ENCODE results near the gene LRRC70.
"Not testable (repeated sequence)": the region's sequence is repeated elsewhere in the genome, so short reads cannot be mapped to it uniquely, and the experiment has no call there.

LRRC70 gene

GRCh38 chr5:62608529-62609511 lies 30.2 kb downstream of the LRRC70 start:
- DNase-seq = no peak

- no peak for DNase-seq
These were observed 35.7 kb downstream of the LRRC70 start for GRCh38 chr5:62614355-62614754.

GRCh38 chr5:62616615-62617277 lies 38.1 kb downstream of the LRRC70 start:
- DNase-seq = no peak

- no peak for DNase-seq
These were observed 39.3 kb downstream of the LRRC70 start for GRCh38 chr5:62617943-62618342.

GRCh38 chr5:62620761-62621160 lies 42.1 kb downstream of the LRRC70 start:
- DNase-seq = no peak

- no peak for DNase-seq
These were observed 42.7 kb downstream of the LRRC70 start for GRCh38 chr5:62621280-62621679.

GRCh38 chr5:62623271-62623670 lies 44.7 kb downstream of the LRRC70 start:
- no peak for DNase-seq

- DNase-seq = not testable (repeated sequence)
These were observed 45.8 kb downstream of the LRRC70 start for GRCh38 chr5:62624436-62624835.

GRCh38 chr5:62626534-62626933 lies 47.9 kb downstream of the LRRC70 start:
- no peak for DNase-seq

- DNase-seq = no peak
These were observed 48.5 kb downstream of the LRRC70 start for GRCh38 chr5:62627121-62627520.

GRCh38 chr5:62627901-62628300 lies 49.3 kb downstream of the LRRC70 start:
- no peak for DNase-seq

Data from activated CD4-positive, CD25-positive, alpha-beta regulatory T cell treated with anti-CD3 and anti-CD28 coated beads, Interleukin-2, amount 50 U/mL, for 72 hours (primary cell).